Panc1 (cell line): ENCODE data around the gene NR2F1. TPM values are rescaled to one million over a fixed set of nuclear protein-coding genes. Genes with fewer than 3 reads are reported as not detected.
A peak's percentile ranks its signal among the peaks of the same experiment; 100 is the strongest.

Experiments used
- ATAC-seq: fragments of 200-7000 bp; cut with Tn5 transposase; 2 replicates; pipeline ENCODE4 v1.9.1; 2020; ENCODE audit warnings: mild to moderate bottlenecking, moderate library complexity
- BruUV-seq: library from RNA; stranded (reverse); fragments of 400-500 nt; replicated peaks from 2 replicates; lab custom pipeline; 2021; lab: Mats Ljungman, UMichigan
- CTCF ChIA-PET: fragments of 300-600 bp; sonication (Branson Sonifier 250); formaldehyde crosslinking; loops from one replicate; lab custom pipeline; 2022; ENCODE audit warnings: antibody characterized with exemption; lab: Charles Lee
- POLR2A ChIA-PET: fragments of 300-600 bp; sonication (Branson Sonifier 250); formaldehyde crosslinking; loops from one replicate; lab custom pipeline; 2022; ENCODE audit warnings: antibody characterized with exemption; lab: Charles Lee
- DNase-seq: peaks from one replicate; pipeline ENCODE4 v3.0.0-alpha.2; 2010; ENCODE audit warnings: low read depth, low spot score
- H3K27ac ChIP-seq: 2 replicates; pipeline ENCODE4 v1.5.1; 2011; ENCODE audit warnings: mild to moderate bottlenecking, low read length, inconsistent platforms
- H3K27me3 ChIP-seq: fragments of 200-500 bp; sonication (Bioruptor generic); 2 replicates; pipeline ENCODE4 v1.6.0; 2014; ENCODE audit warnings: low read length, inconsistent platforms; ENCODE audit not compliant: control insufficient read depth, insufficient read depth
- H3K36me3 ChIP-seq: fragments of 200-500 bp; sonication (Bioruptor generic); 2 replicates; pipeline ENCODE4 v1.5.1; 2014; ENCODE audit warnings: inconsistent platforms, mild to moderate bottlenecking, low read length, moderate library complexity; ENCODE audit not compliant: control insufficient read depth, insufficient read depth
- H3K4me1 ChIP-seq: 2 replicates; pipeline ENCODE4 v1.5.1; 2011; ENCODE audit warnings: inconsistent platforms, mild to moderate bottlenecking, low read length, moderate library complexity; ENCODE audit not compliant: control insufficient read depth, insufficient read depth
- H3K4me3 ChIP-seq, 2 experiments: 2 replicates each; pipeline ENCODE4 v1.5.1; 2011 to 2012; ENCODE audit warnings: low read depth in 2 of 2, low read length in 2 of 2, mild to moderate bottlenecking in 2 of 2, inconsistent platforms in 1 of 2, moderate library complexity in 1 of 2
- H3K9me3 ChIP-seq: fragments of 200-500 bp; sonication (Bioruptor generic); 2 replicates; pipeline ENCODE4 v1.5.1; 2014; ENCODE audit warnings: low read depth, mild to moderate bottlenecking, inconsistent platforms, low read length, moderate library complexity; ENCODE audit not compliant: control insufficient read depth, insufficient read depth
- CTCF ChIP-seq: fragments of 450-650 bp; IDR thresholded peaks from 2 replicates; pipeline ENCODE4 v1.5.1; 2017; ENCODE audit warnings: mild to moderate bottlenecking
- POLR2AphosphoS5 ChIP-seq: IDR thresholded peaks from 2 replicates; pipeline ENCODE4 v1.6.1; 2012; ENCODE audit warnings: mild to moderate bottlenecking, low read depth, low read length, moderate library complexity
- REST ChIP-seq, 2 experiments: IDR thresholded peaks; 2 replicates each; pipeline ENCODE4 v1.6.1; 2011 to 2012; ENCODE audit warnings: low read depth in 2 of 2, control low read depth in 1 of 2, low read length in 1 of 2, mild to moderate bottlenecking in 1 of 2, moderate library complexity in 1 of 2; ENCODE audit not compliant: insufficient read depth in 1 of 2
- SIN3A ChIP-seq: IDR thresholded peaks from 2 replicates; pipeline ENCODE4 v1.6.1; 2012; ENCODE audit warnings: low read depth, mild to moderate bottlenecking, low read length, moderate library complexity, borderline replicate concordance; ENCODE audit not compliant: insufficient read depth
- TCF7L2 ChIP-seq: IDR thresholded peaks from 2 replicates; pipeline ENCODE4 v1.6.1; 2011; ENCODE audit warnings: mild to moderate bottlenecking, low read depth, low read length, inconsistent platforms
- in situ Hi-C: cut with HindIII; loops from 2 replicates; pipeline ENCODE4 v1.10.0; 2016; ENCODE audit warnings: low sequenced_read_pairs, low pct_unique_long_range_greater_than_20kb
- intact Hi-C: fragments of 100-400 bp; cut with micrococcal nuclease; formaldehyde crosslinking; loops from one replicate; pipeline ENCODE4 v1.10.0; 2022; ENCODE audit not compliant: unreplicated experiment
- total RNA-seq: library from RNA; stranded (reverse); gene quantifications from one replicate; pipeline ENCODE4 v1.2.1, GENCODE V29; 2021; ENCODE audit not compliant: unreplicated experiment

Gene NR2F1
- total RNA-seq, 1 experiment from 2014 or later, result 49.5 TPM

DNA sequence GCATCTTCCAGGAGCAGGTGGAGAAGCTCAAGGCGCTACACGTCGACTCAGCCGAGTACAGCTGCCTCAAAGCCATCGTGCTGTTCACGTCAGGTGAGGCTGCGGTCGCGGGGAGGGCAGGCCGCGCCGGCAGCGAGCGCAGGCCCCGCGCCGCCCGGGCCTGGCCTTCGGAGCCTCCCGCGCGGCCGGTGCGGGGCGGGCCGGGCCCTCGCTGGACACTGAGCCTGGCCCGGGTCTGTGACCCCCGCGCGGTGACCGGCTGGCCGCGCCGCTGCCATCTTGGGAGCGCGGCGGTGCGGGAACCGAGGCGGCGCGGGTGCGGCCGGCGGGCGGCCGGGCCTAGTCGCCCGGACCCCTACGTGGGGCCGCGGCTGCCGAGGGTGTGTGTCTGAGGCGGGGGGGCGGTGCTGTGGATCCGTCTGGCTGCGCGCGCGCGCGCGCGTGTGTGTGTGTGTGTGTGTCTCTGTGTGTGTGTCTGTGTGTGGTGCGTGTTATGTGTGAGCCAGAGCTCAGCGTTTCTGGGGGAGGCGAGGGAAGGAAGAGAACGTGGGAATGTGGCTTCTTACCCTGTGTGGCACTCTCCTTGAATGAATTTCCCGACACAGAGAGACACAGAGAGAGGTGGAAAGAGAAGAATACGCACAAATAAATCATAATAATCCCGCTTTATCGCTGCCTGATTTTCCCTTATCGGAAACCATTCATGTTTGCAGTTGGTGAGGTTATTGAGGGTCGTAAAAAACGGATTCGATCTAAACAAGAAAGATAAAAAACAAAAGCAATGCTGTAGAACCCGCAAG is 5.5 kb downstream of the NR2F1 start:
- TF ChIP-seq TCF7L2 (no peak), POLR2AphosphoS5 (no peak), SIN3A (no peak), REST (IDR thresholded peaks at IDR 0.05; ENCODE audit: insufficient read depth in 1 of 2, low read depth in 2 of 2, low read length in 1 of 2) (no peak)
- no peaks in the 10 kb centered on the region for H3K9me3 ChIP-seq
- ATAC-seq (no peak), DNase-seq (no peak)
- H3K36me3 ChIP-seq, result peaks cover 3% of the 10 kb centered on the region
- POLR2A ChIA-PET, result no interaction called here
- no TSS peak for BruUV-seq
- CTCF ChIA-PET, result interaction anchor here (0.9 kb wide), 1 partner anchor 213 kb away, joined by 4 read pairs; no protein-coding TSS in a partner anchor
- intact Hi-C loops, result loop anchor here (10.0 kb wide), 1 partner anchor 1944 kb away; no protein-coding TSS in a partner anchor
- no peaks in the 10 kb centered on the region for H3K27me3 ChIP-seq
- H3K4me3 ChIP-seq, result peak overlapping the region in 1 of 2 experiments; percentile 71; a peak in 1 of 4 replicates
- peaks cover 11% of the 10 kb centered on the region for H3K4me1 ChIP-seq
- no peak overlapping the region for H3K27ac ChIP-seq
- in situ Hi-C loops, result no loop called here

- Histone ChIP-seq H3K4me1 (peaks cover 11% of the 10 kb centered on the region), H3K4me3 (peak overlapping the region in 1 of 2 experiments; percentile 13; a peak in 1 of 4 replicates), H3K27me3 (no peaks in the 10 kb centered on the region), H3K9me3 (no peaks in the 10 kb centered on the region), H3K27ac (no peak overlapping the region), H3K36me3 (peaks cover 7% of the 10 kb centered on the region)
- intact Hi-C loops, result loop anchor here (10.0 kb wide), 1 partner anchor 1944 kb away; no protein-coding TSS in a partner anchor
- no peak for TF ChIP-seq CTCF
- TF ChIP-seq SIN3A, result no peak
- TF ChIP-seq TCF7L2, result no peak
- no peak for TF ChIP-seq POLR2AphosphoS5
- TF ChIP-seq REST (IDR thresholded peaks at IDR 0.05; ENCODE audit: insufficient read depth in 1 of 2, low read depth in 2 of 2, low read length in 1 of 2), result no peak
- in situ Hi-C loops, result no loop called here
- ATAC-seq (no peak), DNase-seq (no peak)
- ChIA-PET POLR2A (no interaction called here), CTCF (no interaction called here)
- BruUV-seq, result TSS peak; percentile 50
Measured at GRCh38 chr5:93589152-93589828, 6.3 kb downstream of the NR2F1 start.
